Loucy (cell line): Measurements from ENCODE around the gene TDRD9.

Experiments
- H2AFZ ChIP-seq: fragments of 200-600 bp; sonication (generic); 2 replicates; pipeline ENCODE4 v1.6.0; 2016; ENCODE audit warnings: antibody characterized with exemption, mild to moderate bottlenecking, low read length, moderate library complexity
- H3F3A ChIP-seq: fragments of 200-600 bp; 2 replicates; pipeline ENCODE4 v1.6.0; 2016; ENCODE audit warnings: antibody characterized with exemption, low read depth, mild to moderate bottlenecking
- H3K27me3 ChIP-seq: fragments of 200-600 bp; sonication (generic); 2 replicates; pipeline ENCODE4 v1.6.1; 2014; ENCODE audit warnings: low read length, mild to moderate bottlenecking; ENCODE audit not compliant: insufficient read depth, poor library complexity, severe bottlenecking
- H3K36me3 ChIP-seq: fragments of 200-600 bp; sonication (generic); 2 replicates; pipeline ENCODE4 v1.6.1; 2016; ENCODE audit warnings: low read length; ENCODE audit not compliant: insufficient read depth
- H3K4me1 ChIP-seq: fragments of 200-600 bp; sonication (generic); 2 replicates; pipeline ENCODE4 v1.5.1; 2014; ENCODE audit warnings: low read length, mild to moderate bottlenecking; ENCODE audit not compliant: insufficient read depth, poor library complexity, severe bottlenecking
- H3K4me2 ChIP-seq: fragments of 200-600 bp; sonication (generic); 2 replicates; pipeline ENCODE4 v1.6.0; 2014; ENCODE audit warnings: antibody characterized with exemption, low read length, low read depth, mild to moderate bottlenecking; ENCODE audit not compliant: poor library complexity, severe bottlenecking
- H3K4me3 ChIP-seq: fragments of 200-600 bp; sonication (generic); 2 replicates; pipeline ENCODE4 v1.5.1; 2014; ENCODE audit warnings: low read length, mild to moderate bottlenecking, mixed read lengths; ENCODE audit not compliant: poor library complexity, severe bottlenecking
- H3K79me2 ChIP-seq: fragments of 200-600 bp; sonication (generic); 2 replicates; pipeline ENCODE4 v1.6.1; 2014; ENCODE audit warnings: low read length; ENCODE audit not compliant: insufficient read depth
- H3K9ac ChIP-seq: fragments of 200-600 bp; sonication (generic); 2 replicates; pipeline ENCODE4 v1.6.0; 2014; ENCODE audit warnings: mild to moderate bottlenecking, low read depth, low read length, moderate library complexity; ENCODE audit not compliant: poor library complexity, severe bottlenecking
- H3K9me2 ChIP-seq: fragments of 200-600 bp; sonication (generic); replicated peaks from 2 replicates; pipeline ENCODE4 v1.6.1; 2016; ENCODE audit warnings: low read depth, low read length, mixed read lengths
- H3K9me3 ChIP-seq: fragments of 200-600 bp; sonication (generic); 2 replicates; pipeline ENCODE4 v1.6.1; 2014; ENCODE audit warnings: mild to moderate bottlenecking, antibody characterized with exemption, low read length, low read depth; ENCODE audit not compliant: insufficient read depth
- H4K20me1 ChIP-seq: fragments of 200-600 bp; sonication (generic); 2 replicates; pipeline ENCODE4 v1.6.0; 2014; ENCODE audit warnings: antibody characterized with exemption, low read length, mild to moderate bottlenecking; ENCODE audit not compliant: insufficient read depth, poor library complexity, severe bottlenecking
- CTCF ChIP-seq: fragments of 200-600 bp; sonication (generic); conservative IDR thresholded peaks from 2 replicates; pipeline ENCODE4 v1.5.1; 2014; ENCODE audit warnings: mild to moderate bottlenecking, antibody characterized with exemption, low read length
- EZH2phosphoT487 ChIP-seq: fragments of 200-600 bp; IDR thresholded peaks from 2 replicates; pipeline ENCODE4 v1.6.1; 2018; ENCODE audit warnings: antibody characterized with exemption, mild to moderate bottlenecking, moderate library complexity, borderline replicate concordance

The TDRD9 gene

GRCh38 chr14:104007121-104007520 lies 78.9 kb downstream of the TDRD9 start:
- 0 out of 2 replicates have a peak, but pooled peaks cover 5% of the 10 kb centered on the region for H3K9me3 ChIP-seq
- no peak overlapping the region for H3K9ac ChIP-seq
- no peaks in the 10 kb centered on the region for H3K27me3 ChIP-seq
- H3K9me2 ChIP-seq = no peaks in the 10 kb centered on the region
- H2AFZ ChIP-seq = no peak overlapping the region
- no peak for TF ChIP-seq CTCF
- H4K20me1 ChIP-seq = no peaks in the 10 kb centered on the region
- no peaks in the 10 kb centered on the region for H3F3A ChIP-seq
- no peaks in the 10 kb centered on the region for H3K79me2 ChIP-seq
- H3K4me1 ChIP-seq = no peaks in the 10 kb centered on the region
- no peak overlapping the region for H3K4me2 ChIP-seq
- H3K36me3 ChIP-seq = no peaks in the 10 kb centered on the region
- H3K4me3 ChIP-seq = no peak overlapping the region

- no peaks in the 10 kb centered on the region for H3K27me3 ChIP-seq
- H3K4me2 ChIP-seq = no peak overlapping the region
- H2AFZ ChIP-seq = no peak overlapping the region
- no peaks in the 10 kb centered on the region for H3F3A ChIP-seq
- H3K4me3 ChIP-seq = no peak overlapping the region
- H3K9me2 ChIP-seq = no peaks in the 10 kb centered on the region
- no peaks in the 10 kb centered on the region for H4K20me1 ChIP-seq
- no peak for TF ChIP-seq EZH2phosphoT487
- TF ChIP-seq CTCF = no peak
- no peaks in the 10 kb centered on the region for H3K79me2 ChIP-seq
- H3K9me3 ChIP-seq = 0 out of 2 replicates have a peak, but pooled peaks cover 5% of the 10 kb centered on the region
- no peaks in the 10 kb centered on the region for H3K36me3 ChIP-seq
- H3K9ac ChIP-seq = no peak overlapping the region
- H3K4me1 ChIP-seq = no peaks in the 10 kb centered on the region
Observed at GRCh38 chr14:104009297-104009696, 81.0 kb downstream of the TDRD9 start.

- Histone ChIP-seq H3K79me2 (no peaks in the 10 kb centered on the region), H3K36me3 (no peaks in the 10 kb centered on the region), H2AFZ (no peak overlapping the region), H3K9ac (no peak overlapping the region), H3K27me3 (no peaks in the 10 kb centered on the region), H3K4me1 (peaks cover 8% of the 10 kb centered on the region), H3K4me3 (no peak overlapping the region), H3K4me2 (no peak overlapping the region), H3K9me3 (0 out of 2 replicates have a peak, but pooled peaks cover 5% of the 10 kb centered on the region), H3F3A (no peaks in the 10 kb centered on the region), H3K9me2 (no peaks in the 10 kb centered on the region), H4K20me1 (no peaks in the 10 kb centered on the region)
- TF ChIP-seq CTCF = no peak
- no peak for TF ChIP-seq EZH2phosphoT487
Observed at GRCh38 chr14:104011824-104012517, 83.7 kb downstream of the TDRD9 start.
